SIG-M5 (cell line): Measurements from ENCODE around the gene PARP3.
A peak's percentile ranks its signal among the peaks of the same experiment; 100 is the strongest.
"Not testable (repeated sequence)": the region's sequence is repeated elsewhere in the genome, so short reads cannot be mapped to it uniquely, and the experiment has no call there.

Experiments
- DNase-seq: peaks from one replicate; lab custom pipeline; 2025; lab: John Stamatoyannopoulos, UW

The PARP3 gene

GRCh38 chr3:51941798-51942602 lies at the start of gene PARP3, which contains the start of gene RRP9:
PARP3 (plus strand) TSS chr3:51942363; CDS start chr3:51943356, 993 bp downstream.
RRP9 (minus strand) TSS chr3:51941904; CDS start chr3:51941867, 37 bp downstream.
- peak; percentile 99 for DNase-seq

DNA sequence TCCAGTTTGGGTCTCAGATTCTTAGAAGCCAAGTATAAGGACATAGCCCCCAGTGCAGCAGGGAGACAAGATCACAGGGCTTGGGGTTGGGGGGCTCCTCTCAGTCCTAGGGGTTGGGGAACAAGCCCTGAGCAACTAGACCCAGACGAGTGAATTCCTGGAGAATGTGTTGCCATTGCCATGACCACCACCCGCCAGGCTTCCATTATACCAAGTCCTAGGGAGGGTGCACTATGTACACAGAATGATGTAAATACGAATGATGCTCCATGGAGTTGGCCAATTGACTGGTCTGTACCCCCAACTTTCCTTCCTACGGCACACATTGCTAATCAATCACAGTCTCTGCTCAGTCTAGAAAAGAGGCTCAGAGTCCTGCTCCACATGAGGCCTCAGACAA lies 47.8 kb upstream of the PARP3 start:
- no peak for DNase-seq

DNA sequence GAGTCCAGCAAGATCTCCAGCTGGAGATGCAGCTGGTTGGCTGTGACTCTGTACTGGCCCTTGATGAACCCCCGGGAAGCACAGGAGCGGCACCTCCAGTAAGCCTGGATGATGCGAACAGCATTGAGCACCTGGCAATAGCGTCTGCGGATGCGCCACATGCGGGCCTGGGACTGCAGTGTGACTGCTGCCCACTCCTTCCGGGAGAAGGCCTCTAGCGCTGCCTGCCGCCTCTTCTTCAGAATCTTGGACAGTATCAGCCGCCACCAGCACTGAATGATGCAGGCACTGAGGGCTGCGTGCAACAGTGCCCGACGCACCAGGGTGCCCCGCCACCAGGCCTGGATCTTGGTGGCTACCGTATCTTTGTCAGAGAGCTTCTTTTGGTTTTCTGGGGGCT lies 47.2 kb upstream of the PARP3 start:
- no peak for DNase-seq

DNA sequence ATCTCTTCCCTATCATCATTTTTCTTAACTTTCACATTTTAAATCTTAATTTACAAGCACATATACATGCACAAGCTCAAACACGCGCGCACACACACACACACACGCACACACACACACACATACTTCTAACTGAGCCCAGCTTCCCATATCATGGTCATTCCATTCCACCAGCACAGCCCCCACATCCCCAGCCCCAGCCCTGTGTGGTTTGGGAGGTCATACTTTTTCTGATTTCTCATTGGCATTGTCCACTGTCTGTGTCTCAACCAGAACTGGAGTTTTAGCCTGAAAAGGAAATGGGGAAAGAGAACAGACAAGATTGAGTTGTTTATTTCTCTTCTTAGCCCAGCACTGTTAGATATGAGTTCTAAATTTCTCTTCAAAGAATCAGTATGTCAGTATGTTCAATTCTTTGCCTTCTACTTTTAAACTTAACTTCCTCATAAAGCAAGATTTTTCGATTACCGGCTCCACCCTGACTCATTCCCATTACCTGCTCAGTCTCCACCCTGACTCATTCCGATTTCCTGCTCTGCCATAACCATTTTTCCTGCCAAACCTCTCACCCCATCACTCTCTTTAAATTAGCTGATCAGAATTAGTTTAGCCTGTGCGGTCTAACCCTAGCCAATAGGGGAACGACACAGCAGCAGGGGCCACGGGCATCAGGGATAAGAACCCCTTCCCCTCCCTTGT lies 45.4 kb upstream of the PARP3 start:
- DNase-seq, result no peak

- no peak for DNase-seq
Observed at GRCh38 chr3:51897391-51897790, 44.8 kb upstream of the PARP3 start.

DNA sequence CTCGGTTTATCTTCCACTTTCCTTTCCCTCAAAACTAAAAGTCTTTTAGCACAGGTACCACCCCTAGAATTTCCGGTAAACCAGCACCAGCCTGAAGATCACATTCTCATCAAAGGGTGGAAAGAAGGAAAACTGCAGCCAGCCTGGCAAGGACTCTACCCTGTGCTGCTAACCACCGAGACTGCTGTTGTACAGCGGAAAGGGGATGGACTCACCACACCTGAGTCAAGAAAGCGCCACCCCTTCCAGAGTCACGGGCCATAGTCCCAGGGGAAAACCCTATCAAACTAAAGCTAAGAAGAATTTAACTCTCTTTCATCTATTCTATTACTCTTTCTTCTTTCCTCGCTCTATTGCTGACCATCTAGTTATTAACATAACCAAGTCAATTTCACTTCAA lies 42.1 kb upstream of the PARP3 start:
- DNase-seq, result not testable (repeated sequence)

GRCh38 chr3:51902361-51902760 lies 39.8 kb upstream of the PARP3 start:
- DNase-seq, result not testable (repeated sequence)

DNA sequence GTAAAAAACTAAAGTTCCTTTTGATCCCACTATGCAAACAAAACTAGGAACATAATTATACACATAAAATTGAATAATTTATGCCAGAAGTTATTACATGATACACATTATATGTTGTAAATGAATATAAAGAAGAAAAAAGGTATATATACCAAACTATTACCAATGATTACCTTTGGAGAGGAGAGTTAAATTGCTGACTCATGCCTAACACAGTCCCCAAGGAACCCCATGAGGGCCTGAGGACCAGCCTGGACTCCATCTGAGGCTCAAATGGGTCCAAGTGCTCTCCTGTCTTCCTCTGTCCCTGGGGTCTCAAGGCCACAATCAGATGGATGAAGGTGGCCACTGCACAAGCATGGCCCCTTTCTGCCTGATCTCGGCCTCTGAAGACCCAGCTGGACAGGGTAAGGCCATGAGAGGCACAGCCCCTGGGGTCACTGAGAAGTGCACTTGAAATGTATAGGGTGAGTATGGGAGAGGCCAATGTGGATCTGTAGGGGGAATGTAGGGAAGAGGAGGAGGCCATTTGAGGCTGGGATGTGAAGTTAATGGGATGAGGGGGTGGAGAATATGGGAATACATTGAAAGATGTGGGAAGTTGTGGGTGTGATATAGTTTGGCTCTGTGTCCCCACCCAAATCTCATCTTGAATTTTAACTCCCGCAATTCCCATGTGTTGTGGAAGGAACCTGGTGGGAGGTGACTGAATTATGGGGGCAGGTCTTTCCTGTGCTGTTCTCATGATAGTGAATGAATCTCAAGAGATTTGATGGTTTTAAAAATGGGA lies 37.9 kb upstream of the PARP3 start:
- no peak for DNase-seq

DNA sequence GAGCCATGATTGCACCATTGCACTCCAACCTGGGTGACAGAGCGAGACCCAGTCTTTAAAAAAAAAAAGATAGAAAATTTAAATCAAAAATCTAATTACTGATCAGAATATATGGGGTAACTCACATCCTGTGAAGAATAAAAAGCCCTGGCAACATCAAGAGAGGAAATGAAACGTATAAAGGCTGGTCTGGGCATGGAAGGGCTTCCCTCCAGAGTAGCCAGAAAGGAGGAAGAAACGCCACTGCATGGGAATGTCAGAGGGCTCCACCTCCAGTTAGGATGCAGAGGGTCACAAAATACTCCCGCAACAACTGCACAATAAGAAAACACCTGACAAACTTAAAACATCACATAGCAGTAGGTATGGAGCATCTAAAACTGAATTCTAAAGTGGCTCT lies 34.1 kb upstream of the PARP3 start:
- no peak for DNase-seq

DNA sequence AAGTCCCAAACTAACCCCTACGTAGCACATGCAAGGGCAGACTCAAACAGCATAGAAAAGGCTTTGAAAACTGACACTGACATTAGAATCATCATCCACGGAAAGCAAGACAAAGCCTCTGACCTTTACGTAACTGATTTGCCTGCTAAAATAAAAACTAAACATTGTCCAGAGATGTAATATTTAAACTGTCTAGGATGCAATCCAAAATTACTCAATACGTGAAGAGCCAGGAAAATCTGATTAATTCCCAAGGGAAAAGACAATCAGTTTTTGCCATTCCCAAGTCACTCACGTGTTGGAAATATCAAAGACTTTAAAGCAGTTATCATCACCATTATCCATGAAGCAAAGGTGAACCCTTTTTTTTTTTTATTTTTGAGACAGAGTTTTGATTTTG lies 25.7 kb upstream of the PARP3 start:
- no peak for DNase-seq

GRCh38 chr3:51921081-51921578 lies 21.0 kb upstream of the PARP3 start:
- no peak for DNase-seq

DNA sequence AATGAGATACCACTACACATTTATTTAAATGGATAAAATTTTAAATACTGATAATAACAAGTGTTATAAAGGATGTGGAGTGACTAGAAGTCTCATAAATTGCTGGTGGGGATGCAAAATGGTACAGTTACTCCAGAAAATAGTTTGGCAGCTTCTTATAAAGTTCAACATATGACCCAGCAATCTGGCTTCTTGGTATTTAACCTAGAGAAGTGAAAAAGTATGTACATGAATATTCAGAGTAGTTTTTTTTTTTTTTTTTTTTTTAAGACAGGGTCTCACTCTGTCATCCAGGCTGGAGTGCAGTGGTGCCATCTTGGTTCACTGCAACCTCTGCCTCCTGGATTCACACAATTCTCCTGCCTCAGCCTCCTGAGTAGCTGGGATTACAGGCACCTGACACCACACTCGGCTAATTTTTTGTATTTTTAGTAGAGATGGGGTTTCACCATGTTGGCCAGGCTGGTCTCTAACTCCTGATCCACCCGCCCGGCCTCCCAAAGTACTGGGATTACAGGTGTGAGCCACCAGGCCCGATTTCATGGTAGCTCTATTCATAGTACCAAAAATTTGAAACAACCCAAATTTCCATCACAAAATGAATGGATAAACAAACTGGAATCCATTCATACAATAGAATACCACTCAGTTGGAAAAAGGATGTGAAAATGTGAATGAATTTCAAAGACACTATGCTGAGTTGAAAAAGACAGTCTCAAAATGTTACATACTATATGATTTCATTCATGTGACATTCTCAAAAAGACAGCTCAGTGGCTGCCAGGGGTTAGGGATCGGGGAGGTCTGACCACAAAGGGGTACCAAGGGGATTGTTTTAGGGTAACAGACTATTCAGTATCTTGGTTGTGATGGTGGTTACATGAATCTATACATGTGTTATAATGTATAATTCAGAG lies 14.8 kb upstream of the PARP3 start:
- DNase-seq, result no peak

DNA sequence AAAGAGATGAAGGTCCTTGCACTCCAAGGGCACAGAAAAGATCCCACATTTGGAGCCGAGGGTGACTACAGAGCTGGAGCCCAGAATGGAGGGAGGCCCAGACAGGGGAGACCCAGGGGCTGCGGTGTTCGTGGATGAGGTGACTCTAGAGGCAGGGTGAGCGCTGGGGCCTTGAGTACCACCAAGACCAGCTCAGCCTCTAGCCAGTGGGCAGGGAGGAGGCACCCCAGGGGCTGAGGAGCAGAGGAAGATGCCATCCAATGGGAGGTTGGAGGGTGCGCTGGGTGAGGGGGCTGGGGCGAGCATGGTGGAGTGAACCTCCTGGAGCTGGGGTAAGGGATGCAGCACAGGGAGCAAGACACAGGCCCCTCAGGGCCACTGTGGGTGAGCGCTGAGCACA lies 13.7 kb upstream of the PARP3 start:
- DNase-seq, result no peak

DNA sequence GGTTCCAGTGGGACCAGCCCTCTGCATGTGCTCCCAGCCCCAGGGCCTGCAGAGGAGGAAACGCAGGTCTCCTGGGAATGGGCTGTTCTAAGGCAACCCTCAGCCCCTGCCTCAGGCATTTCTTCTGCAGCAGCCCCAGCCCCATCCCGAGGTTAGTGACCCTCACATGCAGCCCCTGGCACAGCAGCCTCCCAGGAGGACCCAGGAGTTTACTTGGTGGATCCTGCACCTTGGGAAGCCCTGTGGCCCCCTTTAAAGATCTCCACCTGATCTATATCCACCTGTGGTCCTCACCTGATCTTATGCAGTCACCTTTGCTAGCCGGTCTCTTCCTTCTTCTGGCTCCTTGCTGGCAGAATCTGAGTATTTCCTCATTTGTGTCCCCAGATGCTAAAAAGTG lies 13.2 kb upstream of the PARP3 start:
- DNase-seq, result not testable (repeated sequence)

DNA sequence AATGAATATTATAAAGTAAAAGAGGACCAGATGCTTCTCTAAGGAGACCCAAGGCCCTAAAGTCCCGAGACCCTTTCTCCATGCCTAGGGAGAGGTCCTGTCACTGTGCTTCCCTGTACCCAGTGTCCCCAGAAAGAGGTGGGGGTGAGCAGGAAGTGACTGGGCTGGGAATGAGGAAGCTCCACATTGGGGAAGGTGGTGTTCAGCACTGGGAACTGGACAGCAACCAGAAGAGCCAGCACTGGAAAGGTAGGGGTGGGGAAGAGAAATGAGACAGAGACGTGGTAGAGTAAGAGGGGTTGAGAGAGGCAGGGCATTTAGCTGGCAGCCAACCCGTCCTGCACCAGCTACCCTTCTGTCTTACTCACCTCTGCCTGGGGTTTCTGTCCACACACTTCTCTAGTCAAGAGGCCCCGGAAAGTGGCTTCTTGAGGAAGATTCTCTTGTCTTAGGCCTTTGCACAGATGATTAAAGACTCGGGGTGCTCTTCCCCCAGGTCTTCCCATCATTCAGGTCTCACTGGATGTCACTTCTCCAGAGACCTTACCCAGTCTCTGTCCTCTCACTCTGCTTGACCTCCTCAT lies 12.7 kb upstream of the PARP3 start:
- DNase-seq, result no peak

DNA sequence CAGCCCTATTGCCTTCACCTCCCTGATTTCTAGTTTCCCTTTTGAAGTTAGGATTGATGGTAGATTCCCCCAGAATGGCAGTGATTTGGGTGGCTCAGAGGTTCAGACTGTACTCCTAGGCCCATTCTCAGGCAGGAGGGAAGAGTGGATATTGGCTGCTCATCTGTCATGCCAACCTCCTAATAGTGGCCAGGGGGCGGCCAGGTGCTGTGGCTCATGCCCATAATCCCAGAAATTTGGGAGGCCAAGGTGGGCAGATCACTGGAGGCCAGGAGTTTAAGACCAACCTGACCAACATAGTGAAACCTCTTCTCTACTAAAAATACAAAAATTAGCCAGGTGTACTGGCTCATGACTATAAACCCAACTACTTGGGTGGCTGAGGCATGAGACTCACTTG lies 11.7 kb upstream of the PARP3 start:
- DNase-seq, result no peak

DNA sequence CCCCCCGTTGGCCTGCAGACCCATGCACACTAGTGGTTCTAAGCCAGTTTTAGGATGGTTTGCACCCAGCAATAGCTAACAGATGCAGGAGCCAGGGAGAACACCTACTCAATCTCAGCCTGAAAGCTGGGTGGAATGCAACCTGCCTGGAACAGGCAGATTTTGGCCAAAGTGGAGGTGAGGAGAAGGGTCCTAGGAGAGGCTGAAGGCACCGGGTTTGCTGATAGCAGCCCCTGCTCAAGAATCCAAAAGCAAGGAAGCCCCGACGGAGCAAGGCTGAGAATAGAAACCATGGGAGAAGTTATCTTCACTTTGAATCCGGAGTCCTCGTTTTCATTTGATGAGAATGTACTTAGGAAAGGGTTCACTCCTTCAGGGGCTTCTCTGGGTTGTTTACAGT lies 10.4 kb upstream of the PARP3 start:
- no peak for DNase-seq

- DNase-seq, result no peak
Observed at GRCh38 chr3:51932471-51933370, 9.4 kb upstream of the PARP3 start.

DNA sequence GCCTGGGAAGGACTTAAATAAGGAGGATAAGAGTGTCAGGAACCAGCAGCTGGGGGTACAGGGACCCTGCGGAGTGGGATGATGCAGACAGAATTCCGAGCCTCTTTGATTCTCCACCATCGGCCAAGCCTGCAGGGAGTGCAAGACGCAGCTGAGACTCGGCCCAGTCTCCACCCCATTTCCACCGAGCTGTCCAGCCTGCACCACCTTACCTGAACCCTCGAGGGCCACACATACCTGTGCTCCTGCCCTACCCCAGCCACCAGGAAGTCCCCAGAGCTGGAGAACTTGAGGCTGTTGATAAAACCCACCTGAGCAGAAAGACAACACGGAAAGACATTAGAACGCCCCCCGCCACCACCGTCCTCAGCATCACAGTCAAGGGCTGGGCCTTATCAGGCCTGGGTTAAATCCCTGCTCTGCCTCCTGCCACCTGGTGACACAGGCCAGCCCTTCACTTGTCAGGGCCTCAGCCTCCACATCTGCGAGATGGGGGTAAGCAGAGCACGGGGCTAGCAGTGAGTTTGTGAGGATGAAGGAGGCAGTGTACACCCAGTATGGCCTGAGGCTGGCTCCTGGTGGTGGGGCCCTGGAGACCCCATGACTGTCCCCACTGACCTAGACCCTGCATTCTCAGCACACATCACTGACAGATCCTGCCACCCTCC lies 8.6 kb upstream of the PARP3 start:
- DNase-seq, result no peak
